IPS DF 4.7 (cell line): ENCODE measurements around the gene CD74.
"Not testable (repeated sequence)": the region's sequence is repeated elsewhere in the genome, so short reads cannot be mapped to it uniquely, and the experiment has no call there.

ENCODE experiments used
- DNase-seq: peaks from one replicate; pipeline ENCODE4 v3.0.0-alpha.2; 2013; ENCODE audit warnings: low spot score; ENCODE audit errors: extremely low read depth

The CD74 gene

DNA sequence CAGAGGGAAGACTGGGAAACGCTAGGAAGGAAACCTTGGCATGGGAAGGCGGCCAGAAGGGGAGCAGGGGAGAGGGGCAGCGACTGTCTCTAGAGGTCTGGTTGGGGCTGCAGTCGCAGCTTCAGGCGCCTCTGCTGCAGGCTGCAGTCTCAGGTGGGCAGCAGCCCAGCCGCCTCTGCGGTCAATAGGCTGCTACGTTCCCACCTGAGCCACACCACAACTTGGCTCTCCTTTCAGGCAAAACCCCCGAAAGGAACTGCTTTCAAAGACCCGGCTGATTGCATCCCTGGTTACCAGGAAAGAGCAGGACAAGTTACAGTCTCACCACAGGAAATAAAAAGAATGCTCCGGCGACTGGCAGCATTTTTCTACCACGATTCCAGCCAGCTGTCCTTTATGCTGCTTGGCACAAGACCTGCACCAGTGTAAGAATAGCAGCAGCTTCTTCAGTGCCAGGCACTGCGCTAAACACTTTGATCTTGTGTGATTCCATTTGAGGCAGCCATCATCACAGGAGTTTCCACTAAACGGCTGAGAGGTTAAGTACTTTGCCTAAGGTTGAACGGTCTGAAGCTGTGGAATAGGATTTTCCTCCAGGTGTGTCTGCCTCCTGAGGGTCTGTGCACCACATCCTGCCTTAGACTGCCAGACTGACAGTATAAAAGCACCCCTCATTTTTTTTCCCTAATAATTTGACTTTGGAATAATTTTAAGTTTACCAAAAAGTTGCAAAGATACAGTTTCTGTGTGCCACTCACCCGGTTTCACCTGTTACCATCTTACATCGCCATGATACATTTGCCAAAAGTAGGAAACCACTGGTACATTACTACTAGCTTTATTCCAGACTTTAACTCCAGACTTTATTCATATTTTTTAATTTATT lies 29.3 kb upstream of the CD74 start:
- no peak for DNase-seq

DNA sequence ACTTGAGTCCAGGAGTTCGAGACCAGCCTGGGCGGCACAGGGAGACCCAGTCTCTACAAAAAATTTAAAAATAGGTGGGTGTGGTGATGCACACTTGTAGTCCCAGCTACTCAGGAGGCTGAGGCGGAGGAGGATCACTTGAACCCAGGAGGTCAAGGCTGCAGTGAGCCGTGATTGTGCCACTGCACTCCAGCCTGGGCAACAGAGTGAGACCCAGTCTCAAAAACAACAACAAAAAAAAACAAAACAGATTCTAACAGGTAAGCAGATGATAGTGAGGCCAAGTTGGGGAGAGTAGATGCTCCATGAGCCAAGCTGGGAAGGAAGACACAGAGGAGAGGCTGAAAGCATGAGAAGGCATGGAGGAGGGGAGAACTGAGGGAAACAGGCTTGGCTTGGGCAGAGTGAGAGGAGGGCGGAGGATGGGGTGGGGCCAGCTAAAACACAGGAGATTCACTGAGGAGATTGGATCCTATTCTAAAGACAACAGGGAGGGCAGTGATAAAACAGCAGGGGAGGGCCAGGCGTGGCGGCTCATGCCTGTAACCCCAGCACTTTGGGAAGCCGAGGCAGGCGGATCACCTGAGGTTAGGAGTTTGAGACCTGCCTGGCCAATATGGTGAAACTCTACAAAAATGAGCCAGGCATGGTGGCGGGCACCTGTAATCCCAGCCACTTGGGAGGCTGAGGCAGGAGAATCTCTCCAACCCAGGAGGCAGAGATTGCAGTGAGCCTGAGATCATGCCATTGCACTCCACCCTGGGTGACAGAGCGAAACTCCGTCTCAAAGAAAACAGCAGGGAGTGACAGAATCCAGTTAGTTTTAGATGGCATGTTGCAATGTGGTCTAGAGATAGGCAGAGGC lies 28.5 kb upstream of the CD74 start:
- no peak for DNase-seq

DNA sequence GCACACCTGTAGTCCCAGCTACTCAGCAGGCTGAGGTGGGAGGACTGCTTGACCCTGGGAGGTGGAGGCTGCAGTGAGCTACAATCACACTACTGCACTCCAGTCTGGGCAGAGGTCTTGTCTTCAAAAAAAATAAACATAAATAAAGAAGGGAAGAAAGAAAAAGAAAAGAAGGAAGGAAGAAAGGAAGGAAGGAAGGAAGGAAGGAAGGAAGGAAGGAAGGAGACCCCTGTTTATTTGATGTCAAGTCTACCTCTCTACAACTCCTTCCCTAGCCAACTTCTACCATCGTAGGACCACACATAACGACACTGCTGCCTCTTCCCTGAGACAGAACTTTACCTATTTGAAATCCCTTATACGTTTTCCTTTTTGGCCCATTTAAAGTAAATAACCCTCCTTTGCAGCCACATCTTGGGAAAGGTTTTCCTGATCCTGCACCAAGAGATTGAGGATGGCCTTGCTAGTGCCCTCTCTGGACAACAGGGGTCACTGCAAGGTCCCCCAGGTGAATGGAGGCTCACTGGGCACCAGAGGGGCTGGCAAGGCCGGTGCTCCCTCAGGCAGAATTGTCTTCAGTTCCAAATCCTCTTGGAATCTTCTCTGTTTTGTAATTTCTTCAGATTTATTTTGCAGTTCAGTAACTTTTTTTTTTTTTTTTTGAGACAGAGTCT lies 26.3 kb upstream of the CD74 start:
- DNase-seq = no peak

DNA sequence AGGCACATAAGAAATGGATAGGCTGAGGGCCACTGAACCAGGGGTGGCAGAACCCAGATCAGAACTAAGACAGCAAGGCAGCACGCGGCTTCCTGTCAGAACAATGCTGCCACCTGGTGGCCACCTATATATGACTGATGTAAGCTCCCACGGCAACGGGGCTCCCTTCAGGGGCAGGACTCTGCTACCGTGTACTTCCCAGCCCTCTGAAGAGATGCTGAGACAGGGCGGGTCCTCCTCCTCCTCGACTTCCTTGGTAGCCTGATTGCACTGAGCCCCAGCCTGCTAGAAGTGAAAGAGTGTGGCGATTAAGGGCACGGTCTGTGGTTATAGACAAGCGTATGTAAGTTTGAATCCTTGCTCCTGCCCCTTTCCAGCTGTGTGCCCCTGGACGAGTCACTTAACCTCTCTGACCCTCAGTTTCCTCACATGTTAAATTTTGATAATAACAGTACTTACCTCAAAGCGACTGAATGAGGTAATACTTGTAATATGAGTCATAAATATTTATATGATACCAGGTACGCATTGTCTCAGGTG lies 23.5 kb upstream of the CD74 start:
- DNase-seq = no peak

DNA sequence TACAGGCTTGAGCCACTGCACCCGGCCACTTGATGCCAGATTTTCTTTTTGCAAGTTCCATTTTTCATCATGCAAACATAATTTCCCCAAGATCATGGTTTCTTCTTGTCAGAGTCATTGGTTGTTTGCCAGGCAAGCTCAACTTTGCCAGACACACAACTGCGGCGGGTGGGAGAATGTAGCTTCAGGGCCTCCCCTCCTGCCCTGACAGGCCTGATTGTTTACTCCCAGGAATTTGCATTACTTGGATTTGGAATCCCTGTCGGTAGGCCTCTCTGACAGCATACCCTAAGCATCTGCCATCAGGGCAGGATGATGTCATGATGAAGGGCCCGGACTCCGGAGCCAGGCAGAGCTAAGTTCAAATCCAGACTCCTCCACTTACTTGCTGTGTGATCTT lies 21.8 kb upstream of the CD74 start:
- DNase-seq = no peak

DNA sequence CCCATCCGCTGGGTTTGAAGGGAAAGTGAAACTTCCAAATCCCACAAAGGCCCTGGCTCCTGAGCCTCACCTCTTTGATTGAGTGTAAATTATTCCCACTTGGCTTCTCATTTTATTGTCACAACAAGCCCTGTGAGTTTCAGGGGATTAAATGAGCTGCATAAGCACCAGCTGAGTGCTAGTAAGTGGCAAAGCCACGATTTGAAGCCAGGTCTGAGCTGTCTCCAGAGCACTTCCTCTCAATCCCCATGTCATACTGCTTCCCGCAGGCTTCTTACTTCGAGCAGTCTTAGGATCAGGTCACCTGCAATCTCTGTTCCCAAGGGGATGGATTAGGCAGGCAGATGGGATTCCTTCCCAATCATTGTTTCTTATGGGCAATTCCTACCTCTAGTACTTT lies 18.9 kb upstream of the CD74 start:
- no peak for DNase-seq

DNA sequence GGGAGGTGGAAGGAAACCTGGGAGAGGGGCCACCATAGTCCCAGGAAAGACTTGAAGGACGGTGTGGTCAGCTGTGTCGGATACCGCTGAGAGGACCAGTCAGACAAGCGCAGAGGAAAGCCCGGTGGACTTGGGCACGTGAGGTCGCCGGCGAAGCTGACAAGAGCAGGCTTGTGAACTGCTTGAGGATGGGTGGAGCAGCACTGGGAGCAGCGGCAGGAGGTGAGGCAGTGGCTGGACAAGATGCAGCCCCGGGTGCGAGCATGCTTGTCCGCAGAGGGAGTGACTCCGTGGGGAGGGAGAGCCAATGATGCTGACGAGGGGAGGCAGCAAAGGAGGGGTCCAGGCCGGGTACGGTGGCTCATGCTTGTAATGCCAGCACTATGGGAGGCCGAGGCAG lies 18.3 kb upstream of the CD74 start:
- no peak for DNase-seq

DNA sequence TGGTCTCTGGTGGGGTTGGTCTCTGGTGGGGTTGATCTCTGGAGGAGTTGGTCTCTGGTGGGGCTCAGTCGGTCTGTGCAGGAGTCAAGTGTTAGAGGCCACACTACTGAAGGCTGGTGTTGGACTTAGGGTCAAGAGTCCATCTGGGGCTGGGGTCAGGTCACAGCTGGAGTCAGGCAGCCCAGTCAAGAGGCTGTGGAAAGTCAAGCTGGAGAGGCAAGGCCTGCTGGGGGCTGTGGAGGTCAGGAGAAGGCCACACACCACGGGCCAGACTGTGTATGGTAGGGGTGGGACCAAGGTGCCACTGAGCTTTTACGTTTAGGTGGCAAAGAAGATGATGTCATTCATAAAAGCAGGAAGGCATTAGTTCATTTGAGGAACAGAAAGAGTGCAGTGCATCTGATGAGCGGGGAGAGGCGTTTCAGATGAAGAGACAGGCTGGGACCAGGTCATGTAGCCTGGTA lies 16.7 kb upstream of the CD74 start:
- DNase-seq = no peak

DNA sequence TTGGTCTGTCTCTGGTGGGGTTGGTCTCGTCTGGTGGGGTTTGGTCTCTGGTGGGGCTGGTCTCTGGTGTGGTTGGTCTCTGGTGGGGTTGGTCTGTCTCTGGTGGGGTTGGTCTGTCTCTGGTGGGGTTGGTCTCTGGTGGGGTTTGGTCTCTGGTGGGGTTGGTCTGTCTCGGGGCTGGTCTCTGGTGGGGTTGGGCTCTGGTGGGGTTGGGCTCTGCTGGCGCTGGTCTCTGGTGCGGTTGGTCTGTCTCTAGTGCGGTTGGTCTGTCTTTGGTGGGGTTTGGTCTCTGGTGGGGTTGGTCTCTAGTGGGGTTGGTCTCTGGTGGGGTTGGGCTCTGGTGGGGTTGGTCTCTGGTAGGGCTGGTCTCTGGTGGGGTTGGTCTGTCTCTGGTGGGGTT lies 16.3 kb upstream of the CD74 start:
- no peak for DNase-seq

DNA sequence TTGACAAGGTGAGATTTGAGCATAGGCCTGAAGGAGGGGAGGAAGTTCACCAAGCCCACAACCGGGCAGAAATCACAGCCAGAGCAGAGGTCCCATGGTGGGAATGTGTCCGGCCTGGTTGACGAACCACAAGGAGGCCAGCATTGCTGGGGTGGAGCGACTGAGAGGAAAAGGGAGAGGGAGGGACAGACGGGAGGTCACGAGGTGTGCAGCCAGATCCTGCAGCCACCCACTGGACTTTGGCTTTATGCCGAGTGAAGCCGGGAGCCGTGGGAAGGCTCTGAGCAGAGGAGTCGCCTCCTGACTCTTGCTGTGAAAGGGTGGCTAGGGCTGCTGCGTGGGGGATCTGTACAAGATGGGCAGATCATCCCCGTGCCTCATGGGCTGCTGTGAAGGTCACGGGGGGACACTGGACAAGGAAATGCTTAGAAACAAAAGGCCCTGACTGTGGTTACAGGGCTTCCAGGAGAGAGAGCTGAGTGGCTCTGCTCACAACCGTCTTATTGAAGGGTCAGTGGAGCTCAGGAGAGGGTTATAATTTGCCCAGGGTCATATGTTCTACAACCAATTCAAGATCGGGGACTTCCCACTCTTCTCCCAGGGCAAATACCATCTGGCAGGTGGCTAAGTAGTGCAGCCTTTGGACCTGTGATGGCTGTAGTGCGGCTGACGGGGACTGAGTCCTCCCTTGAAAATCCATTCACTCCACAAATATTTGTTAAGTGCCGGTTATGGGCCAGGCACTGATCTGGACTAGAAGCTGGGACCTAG lies 15.6 kb upstream of the CD74 start:
- DNase-seq = no peak

DNA sequence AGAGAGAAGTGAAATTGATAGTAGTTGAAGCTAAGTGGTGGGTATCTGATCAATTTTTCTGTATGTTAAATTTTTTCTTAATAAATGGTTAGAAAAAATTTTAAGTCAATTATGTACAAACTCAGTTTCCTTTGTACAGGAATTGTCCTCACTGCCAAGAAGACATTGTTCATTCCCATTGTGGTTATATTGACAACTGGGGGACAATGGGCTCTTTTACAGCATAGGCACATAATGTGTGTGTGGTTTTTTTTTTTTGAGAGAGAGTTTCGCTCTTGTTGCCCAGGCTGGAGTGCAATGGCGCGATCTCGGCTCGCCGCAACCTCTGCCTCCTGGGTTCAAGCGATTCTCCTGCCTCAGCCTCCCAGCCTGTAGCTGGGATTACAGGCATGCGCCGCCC lies 13.5 kb upstream of the CD74 start:
- not testable (repeated sequence) for DNase-seq

DNA sequence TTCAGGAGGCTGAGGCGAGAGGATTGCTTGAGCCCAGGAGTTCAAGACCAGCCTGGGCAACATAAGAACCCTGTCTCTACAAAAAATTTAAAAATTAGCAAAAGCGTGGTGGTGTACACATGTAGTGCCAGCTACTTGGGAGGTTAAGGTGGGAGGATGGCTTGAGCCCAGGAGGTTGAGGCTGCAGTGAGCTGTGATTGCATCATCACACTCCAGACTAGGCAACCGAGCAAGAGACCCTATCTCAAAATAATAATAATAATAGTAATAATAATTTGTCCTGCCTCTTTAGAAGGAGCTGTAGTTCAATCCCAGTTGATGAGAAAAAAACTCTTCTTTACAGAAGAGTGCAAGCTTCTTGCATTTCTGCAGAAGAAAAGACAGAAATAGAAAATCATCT lies 10.0 kb upstream of the CD74 start:
- no peak for DNase-seq

DNA sequence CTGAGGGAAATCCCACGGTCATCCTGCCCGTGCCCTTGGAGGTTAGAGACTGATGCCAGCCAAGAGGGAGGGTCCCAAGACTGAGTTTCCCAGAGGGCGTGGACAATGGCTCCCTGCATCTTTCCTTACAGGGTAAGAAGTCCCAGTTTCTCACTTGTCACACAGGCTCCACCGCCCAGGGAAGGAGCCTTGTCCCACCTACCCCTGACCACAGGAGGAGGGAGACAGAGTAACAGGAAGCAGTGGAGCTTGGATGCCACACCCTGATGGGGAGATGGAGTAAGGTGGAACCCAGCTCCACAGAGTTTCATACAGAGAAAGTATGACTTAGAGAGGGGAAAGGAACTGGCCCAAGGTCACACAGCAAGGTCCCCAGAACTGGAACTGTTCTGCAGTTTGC lies 9.4 kb upstream of the CD74 start:
- DNase-seq = no peak

DNA sequence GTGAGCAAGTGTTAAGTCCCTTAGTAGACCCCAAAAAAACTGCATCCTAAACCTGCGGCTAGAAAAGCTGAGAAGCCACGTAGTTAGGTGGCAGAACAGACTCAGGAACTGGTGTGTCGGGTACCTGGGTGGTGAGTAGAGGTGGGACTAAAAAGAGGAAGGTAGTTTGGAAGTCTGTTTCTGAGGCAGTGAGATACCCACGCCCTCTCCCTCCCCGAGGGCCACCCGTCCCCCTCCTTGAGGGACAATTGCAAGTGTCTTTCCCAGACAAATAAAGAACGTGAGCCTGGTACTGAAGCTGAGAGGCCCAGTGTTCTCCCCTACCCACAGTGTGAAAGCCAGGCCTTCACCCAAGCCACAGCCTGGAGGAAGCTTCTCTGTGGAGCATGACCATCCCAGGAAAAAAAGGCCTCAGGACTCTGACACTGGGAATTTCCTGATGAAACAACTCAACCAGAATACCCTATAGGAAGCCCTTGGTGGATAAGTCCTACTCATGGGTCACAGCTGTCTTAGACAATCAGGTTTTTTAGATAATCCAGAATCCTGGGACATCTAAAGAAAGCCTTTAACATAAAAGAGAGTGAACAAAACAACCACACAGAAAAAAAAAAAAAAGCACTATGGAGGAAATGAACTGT lies 7.0 kb upstream of the CD74 start:
- DNase-seq = no peak

DNA sequence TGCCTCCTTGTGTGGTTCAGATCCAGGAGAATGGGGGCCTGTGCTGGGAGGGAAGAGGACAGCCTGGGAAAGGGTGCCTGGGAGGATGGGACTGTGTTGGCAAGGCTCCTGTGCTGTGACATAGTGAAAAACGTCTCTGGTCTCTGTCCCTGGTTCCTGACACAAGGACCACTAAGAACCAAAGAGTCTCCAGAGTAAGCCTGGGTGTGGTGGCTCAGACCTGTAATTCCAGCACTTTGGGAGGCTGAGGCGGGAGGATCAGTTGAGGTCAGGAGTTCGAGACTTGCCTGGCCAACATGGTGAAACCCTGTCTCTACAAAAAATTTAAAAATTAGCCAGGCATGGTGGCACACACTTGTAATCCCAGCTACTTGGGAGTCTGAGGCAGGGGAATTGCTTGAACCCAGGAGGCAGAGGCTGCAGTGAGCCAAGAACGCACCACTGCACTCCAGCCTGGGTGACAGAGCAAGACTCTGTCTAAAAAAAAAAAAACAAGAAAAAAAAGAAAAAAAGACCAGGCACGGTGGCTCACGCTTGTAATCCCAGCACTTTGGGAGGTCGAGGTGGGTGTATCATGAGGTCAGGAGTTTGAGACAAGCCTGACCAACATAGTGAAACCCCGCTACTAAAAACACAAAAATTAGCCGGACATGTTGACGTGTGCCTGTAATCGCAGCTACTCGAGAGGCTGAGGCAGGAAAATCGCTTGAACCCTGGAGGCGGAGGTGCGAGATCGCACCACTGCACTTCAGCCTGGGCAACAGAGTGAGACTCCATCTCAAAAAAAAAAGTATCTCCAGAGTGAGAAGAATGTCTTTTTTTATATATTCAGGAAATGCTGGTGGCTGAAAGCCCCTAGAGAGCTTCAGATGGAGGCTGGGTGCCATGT lies 1.4 kb upstream of the CD74 start:
- DNase-seq = not testable (repeated sequence)

DNA sequence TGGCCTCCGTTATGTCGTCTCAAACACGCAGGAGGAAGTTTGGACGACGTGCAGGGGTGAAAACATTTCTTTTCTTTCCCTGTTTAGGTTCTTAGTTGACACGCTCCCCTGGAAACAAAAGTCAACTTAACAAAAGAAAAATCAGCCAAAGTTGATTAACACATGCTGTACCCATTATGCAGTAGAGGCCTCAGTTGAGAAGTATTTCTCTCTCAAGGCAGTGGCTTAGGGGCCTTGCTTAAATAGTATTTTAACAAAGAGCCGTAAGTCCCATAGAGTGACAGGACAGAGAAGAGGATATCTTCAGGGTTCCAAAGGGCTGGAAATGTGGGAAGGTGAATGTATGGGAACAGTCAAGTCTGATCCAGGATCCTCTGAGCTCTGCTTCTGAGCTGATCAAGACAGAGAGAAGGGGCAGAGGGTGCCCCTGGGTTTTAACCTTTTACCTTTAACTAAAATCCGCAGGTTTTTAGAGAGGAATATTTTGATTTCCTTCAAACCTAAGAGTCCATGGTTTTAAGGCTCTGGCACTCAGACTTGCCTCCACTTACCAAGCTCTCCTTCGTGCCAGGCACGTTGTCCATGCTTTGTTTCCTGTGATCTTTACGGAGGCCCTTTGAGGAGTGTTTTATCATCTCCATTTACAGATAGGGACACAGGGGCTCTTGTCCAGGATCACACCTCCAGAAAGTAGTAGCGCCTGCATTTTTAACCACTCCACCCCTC lies 629 bp upstream of the CD74 start:
- DNase-seq = no peak

DNA sequence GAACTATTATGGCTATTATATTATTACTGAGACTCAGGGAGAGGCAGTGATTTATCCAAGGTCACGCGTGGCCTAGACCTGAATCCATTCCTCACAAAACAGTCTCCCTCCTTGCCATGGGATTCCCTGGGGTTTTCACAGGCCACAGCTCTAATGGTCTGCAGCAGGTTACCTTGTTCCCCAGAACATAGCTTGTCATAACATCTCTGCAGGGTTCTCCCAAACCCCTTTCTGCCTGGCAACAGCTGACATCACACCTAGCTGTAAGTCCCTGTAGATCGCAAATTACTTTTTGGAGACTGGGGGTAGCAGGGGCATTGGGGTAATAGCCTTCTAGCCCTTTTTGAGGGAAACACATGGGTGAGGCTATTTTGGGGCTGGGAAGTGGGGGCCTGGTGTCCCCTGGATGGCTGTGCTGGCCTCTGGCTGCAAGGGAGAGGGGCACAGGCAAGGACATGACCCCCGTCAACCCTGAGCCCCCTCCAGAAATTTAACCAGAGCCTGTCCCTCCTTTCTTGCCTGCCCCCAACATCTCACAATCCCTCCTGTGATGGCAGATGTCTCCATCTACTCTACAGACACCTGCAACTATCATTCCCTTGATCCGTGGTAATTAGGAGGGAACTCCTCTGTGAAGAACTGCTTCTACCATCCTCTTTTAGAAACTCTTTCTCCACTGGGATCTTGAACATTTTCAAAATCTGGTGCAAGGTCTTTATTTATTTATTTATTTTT lies 1.3 kb downstream of the CD74 start:
- DNase-seq = no peak
